Spinal cord (tissue), 10 donors: ENCODE data around the gene OBSCN. TPM values are rescaled to one million over a fixed set of nuclear protein-coding genes. Genes with fewer than 3 reads are reported as not detected.
"Not testable (repeated sequence)": the region's sequence is repeated elsewhere in the genome, so short reads cannot be mapped to it uniquely, and the experiment has no call there.

ENCODE experiments used
- DNase-seq, 6 donors: peaks; one replicate each; pipeline versions ENCODE4 v3.0.0 to v3.0.0-alpha.2; 2013 to 2015; ENCODE audit warnings: low spot score in 6 of 6, low read depth in 4 of 6
- H3K27ac ChIP-seq: one replicate; pipeline ENCODE4 v1.5.1; 2013; ENCODE audit warnings: low read depth, low read length, control low read depth
- H3K27me3 ChIP-seq: one replicate; pipeline ENCODE4 v1.6.1; 2013; ENCODE audit warnings: low read length; ENCODE audit not compliant: control insufficient read depth, insufficient read depth
- H3K36me3 ChIP-seq: one replicate; pipeline ENCODE4 v1.6.1; 2013; ENCODE audit warnings: low read length; ENCODE audit not compliant: control insufficient read depth, insufficient read depth
- H3K4me1 ChIP-seq: one replicate; pipeline ENCODE4 v1.6.1; 2013; ENCODE audit warnings: low read length; ENCODE audit not compliant: control insufficient read depth, insufficient read depth
- H3K4me3 ChIP-seq: one replicate; pipeline ENCODE4 v1.5.1; 2013; ENCODE audit warnings: low read depth, low read length, control low read depth
- H3K9me3 ChIP-seq: one replicate; pipeline ENCODE4 v1.6.1; 2013; ENCODE audit warnings: low read length; ENCODE audit not compliant: control insufficient read depth, insufficient read depth
- WGBS: methylation state at CpG from one replicate; pipeline ENCODE4 v1.1.5; 2013; ENCODE audit warnings: missing lambda C conversion rate; ENCODE audit not compliant: insufficient coverage; 5-methylcytosine and 5-hydroxymethylcytosine counted together
- polyA plus RNA-seq, 2 donors: library from polyadenylated mRNA; unstranded; fragments of 120-200 nt; gene quantifications; one replicate each; pipeline ENCODE4 v1.2.1, GENCODE V29; 2013; ENCODE audit not compliant: insufficient read length in 2 of 2
- total RNA-seq, 2 donors: library from RNA; depleted of rRNA in 1 of 2; stranded (reverse); fragments of 120-200 nt in 1 of 2; fragments of >200 nt in 1 of 2; gene quantifications; one replicate each; pipeline versions ENCODE4 v1.2.3 to v1.2.4, GENCODE V29; 2013 to 2014
- donor health status: healthy.

The OBSCN gene
- total and polyA plus RNA-seq, 4 donors = 13.5 to 27.2 (median 22.0) TPM

DNA sequence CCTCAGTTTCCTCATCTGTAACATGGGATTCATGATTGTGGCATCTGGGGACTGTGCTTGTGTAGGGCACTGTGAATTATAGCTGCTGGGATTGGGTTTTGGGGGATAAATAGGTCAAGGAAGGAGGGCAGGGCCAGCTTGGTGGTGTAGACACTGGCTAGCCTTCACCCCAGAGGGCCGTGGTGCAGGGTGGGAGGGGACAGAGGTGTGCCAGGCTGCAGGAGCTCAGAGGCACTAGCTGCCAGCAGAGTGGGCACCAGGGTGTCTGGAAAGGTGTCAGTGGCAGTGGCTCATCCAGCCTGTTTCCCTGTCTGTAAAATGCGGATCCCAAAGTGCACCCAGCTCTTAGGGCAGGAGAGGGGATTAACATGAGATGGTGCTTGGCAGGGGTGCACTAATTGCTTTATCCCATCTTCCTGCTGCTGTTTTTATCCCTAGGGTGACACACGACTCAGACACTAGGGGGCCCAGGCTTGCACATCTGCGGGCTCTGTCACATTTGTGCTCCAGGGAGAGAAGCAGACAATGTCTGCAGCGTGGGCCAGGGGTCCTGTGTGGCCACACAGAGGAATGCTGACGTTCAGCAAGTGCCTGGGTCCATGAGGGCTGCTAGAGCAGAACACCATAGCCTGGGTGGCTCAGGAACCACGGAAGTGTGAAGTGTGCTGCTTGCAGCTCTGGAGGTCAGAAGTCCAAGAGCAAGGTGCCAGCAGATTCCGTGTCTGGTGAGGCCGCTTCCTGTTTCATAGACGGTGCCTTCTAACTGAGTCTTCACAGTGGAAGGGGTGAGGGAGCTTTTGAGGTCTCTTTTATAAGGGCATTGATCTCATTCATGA lies 19.3 kb downstream of the OBSCN start:
- Histone ChIP-seq H3K4me3 (no peak overlapping the region), H3K4me1 (no peaks in the 10 kb centered on the region), H3K36me3 (peaks cover 8% of the 10 kb centered on the region), H3K9me3 (no peaks in the 10 kb centered on the region), H3K27me3 (no peaks in the 10 kb centered on the region), H3K27ac (no peak overlapping the region)
- no peak for DNase-seq
- WGBS = 60% methylated on average over 8 of the region's 10 CpGs

DNA sequence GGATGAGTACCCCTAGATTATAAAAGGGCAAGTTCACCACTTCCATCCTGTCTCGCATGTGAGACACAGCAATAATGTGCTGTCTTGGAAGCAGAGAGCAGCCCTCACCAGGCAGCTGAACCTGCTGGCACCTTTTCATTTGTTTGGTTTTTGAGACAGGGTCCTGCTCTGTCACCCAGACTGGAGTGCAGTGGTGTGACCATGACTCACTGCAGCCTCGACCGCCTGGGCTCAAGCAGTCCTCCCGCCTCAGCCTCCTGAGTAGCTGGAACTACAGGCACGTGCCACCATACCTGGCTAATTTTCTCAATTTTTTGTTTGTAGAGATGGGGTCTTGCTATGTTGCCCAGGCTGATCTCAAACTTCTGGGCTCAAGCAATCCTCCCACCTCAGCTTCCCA lies 20.3 kb downstream of the OBSCN start:
- H3K27me3 ChIP-seq, DNase-seq, H3K36me3 ChIP-seq, H3K4me3 ChIP-seq, H3K9me3 ChIP-seq, H3K27ac ChIP-seq, H3K4me1 ChIP-seq: not testable (repeated sequence)
- 100% methylated on average over 1 of the region's 5 CpGs for WGBS

DNA sequence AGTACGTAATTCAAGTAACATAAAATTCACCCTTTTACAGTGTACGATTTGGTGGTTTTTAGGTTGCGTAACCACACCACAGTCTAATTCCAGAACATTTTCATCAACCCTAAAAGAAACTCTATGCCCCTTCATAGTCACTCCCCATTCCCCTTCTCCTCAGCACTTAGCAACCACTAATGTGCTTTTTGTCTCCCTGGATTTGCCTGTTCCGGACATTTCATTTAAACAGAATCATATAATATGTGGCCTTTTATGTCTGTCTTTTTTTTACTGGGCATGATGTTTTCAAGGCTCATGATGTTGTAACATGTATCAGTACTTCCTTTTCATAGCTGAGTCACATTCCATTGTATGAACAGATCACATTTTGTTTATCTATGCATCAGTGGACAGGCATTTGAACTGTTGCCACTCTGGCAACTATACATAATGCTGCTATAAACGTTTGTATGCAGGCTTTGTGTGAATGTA lies 20.8 kb downstream of the OBSCN start:
- WGBS = 93% methylated on average over 3 of the region's 5 CpGs

DNA sequence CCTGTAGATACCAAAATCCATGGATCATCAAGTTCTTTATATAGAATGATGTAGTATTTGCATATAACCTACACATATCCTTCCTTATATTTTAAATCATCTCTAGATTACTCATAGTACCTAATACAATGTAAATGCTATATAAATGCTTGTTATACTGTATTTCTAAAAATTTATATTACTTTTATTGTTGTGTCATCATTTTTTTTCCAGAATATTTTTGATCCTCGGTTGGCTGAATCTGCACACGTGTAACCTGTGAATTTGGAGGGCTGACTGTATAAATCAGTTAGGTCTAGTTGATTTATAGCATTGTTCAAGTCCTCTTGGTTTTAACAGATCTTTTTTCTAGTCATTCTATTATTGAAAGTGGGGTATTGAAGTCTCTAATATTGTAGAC lies 23.3 kb downstream of the OBSCN start:
- Histone ChIP-seq H3K4me3 (no peak overlapping the region), H3K36me3 (peaks cover 3% of the 10 kb centered on the region), H3K4me1 (no peaks in the 10 kb centered on the region), H3K27ac (no peak overlapping the region), H3K9me3 (no peaks in the 10 kb centered on the region), H3K27me3 (no peaks in the 10 kb centered on the region)
- WGBS = no CpG with 5 or more reads among the region's 2 CpGs
- no peak for DNase-seq

More for the DNA sequence above, 20.8 kb downstream of the OBSCN start:
- Histone ChIP-seq H3K27ac (no peak overlapping the region), H3K9me3 (no peaks in the 10 kb centered on the region), H3K4me1 (no peaks in the 10 kb centered on the region), H3K27me3 (no peaks in the 10 kb centered on the region), H3K36me3 (peaks cover 8% of the 10 kb centered on the region), H3K4me3 (no peak overlapping the region)
- no peak for DNase-seq

DNA sequence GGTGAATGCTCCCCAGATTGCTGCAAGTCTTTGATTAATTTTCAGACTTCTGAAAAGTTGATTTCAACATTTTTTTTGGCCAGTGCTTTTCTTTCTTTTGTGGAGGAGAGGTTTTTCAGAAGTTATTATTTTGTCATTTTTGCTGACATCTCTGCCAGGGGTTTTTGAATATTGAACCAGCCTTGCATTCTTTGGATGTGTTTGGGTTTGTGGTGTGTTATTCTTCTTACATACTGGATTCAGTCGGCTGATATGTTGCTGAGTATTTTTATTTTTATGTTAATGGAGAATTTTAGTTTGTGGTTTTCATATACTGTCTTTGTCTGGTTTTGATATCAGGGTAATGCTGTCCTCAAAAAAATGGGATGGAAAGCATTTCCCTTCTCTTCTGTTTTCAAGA lies 25.3 kb downstream of the OBSCN start:
- WGBS = 100% methylated on average over 1 of the region's 1 CpG
- Histone ChIP-seq H3K9me3 (no peaks in the 10 kb centered on the region), H3K36me3 (no peaks in the 10 kb centered on the region), H3K27ac (no peak overlapping the region), H3K4me3 (no peak overlapping the region), H3K27me3 (no peaks in the 10 kb centered on the region), H3K4me1 (no peaks in the 10 kb centered on the region)
- no peak for DNase-seq

DNA sequence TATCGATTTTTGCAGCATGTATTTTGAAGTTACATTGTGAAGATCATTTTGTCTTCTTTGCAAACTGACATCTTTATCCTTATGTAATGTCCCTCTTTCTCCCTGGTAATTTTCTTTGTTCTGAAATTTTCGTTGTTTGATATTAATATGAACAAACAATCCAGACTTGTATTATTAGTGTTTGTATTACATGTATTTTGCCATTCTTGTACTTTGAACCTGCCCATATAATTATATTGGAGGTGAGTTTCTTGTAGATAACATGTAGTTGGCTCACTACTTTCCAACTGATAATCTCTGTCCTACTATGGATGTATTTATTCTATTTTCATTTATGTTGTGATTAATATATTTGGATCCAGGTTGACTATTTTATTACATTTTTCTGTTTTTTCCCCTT lies 27.1 kb downstream of the OBSCN start:
- no peak overlapping the region for H3K4me3 ChIP-seq
- no peak overlapping the region for H3K27ac ChIP-seq
- DNase-seq = no peak
- H3K36me3 ChIP-seq = peaks cover 8% of the 10 kb centered on the region
- no peaks in the 10 kb centered on the region for H3K9me3 ChIP-seq
- H3K4me1 ChIP-seq = no peaks in the 10 kb centered on the region
- no peaks in the 10 kb centered on the region for H3K27me3 ChIP-seq
- WGBS = no CpG with 5 or more reads among the region's 2 CpGs

DNA sequence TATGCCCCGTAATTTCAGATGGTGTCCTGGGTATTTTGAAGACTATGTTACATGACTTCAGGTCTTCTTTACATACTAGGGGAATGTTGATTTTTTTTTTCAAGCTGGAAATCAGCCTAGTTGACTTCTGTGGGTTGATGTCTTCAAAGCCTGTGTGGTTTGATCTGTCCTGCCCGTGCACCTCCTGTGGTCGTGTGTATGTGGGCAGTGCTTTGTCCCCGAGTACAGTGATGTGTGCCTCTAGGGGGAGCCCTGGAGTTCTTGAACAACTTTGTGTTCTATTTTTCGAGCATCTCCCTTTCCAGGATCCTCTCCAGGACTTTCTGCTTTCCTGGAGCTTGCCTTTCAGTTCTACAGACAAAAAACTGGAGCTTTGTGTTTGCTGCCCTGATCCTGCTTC lies 28.9 kb downstream of the OBSCN start:
- Histone ChIP-seq H3K36me3 (peaks cover 8% of the 10 kb centered on the region), H3K4me3 (no peak overlapping the region), H3K9me3 (peaks cover 2% of the 10 kb centered on the region), H3K27me3 (no peaks in the 10 kb centered on the region), H3K4me1 (no peaks in the 10 kb centered on the region), H3K27ac (no peak overlapping the region)
- WGBS = 0% methylated on average over 2 of the region's 5 CpGs
- DNase-seq = peak in 2 of 6 donors; percentile 1 to 7

DNA sequence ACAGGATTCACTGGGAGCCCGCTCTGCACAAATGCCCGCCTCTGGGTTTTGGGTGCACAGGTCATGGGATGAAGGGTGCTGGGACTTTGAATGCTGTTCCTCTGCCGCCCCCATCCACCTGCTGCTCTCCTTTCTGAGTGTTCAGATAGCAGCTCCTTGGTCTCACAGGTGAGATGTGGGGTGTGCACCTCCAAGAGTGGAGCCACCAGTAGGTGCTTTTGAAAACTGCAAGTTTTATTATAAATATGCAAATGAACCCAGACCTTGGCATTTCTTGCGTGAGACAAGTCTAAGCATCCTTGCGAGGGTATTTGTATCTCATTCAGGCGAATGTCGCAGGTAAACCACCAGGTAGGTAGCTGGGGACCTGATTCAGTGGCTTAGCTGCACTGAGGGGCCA lies 30.2 kb downstream of the OBSCN start:
- Histone ChIP-seq H3K4me1 (no peaks in the 10 kb centered on the region), H3K27ac (no peak overlapping the region), H3K4me3 (no peak overlapping the region), H3K36me3 (peaks cover 9% of the 10 kb centered on the region), H3K9me3 (peaks cover 5% of the 10 kb centered on the region), H3K27me3 (no peaks in the 10 kb centered on the region)
- 96% methylated on average over 7 of the region's 7 CpGs for WGBS
- no peak for DNase-seq

DNA sequence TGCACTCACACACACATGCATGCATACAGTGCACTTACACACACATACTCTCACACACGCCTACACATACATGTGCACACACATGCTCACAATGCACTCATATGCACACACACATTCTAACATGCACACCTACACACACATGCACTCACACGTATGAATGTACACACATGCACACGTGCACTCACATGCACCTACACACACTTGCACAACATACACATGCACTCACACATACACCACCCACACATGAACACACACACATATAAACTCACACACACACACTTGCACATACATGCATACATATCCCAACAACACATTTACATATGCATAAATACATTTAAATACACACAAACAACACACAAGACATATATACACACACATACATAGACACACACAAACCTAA lies 30.6 kb downstream of the OBSCN start:
- 65% methylated on average over 3 of the region's 3 CpGs for WGBS
- Histone ChIP-seq H3K4me1 (no peaks in the 10 kb centered on the region), H3K27me3 (no peaks in the 10 kb centered on the region), H3K4me3 (no peak overlapping the region), H3K9me3 (peaks cover 5% of the 10 kb centered on the region), H3K36me3 (peaks cover 12% of the 10 kb centered on the region), H3K27ac (no peak overlapping the region)
- DNase-seq = no peak
